NCI-H146 (cell line): ENCODE results near the gene HDAC9.

Experiments used
- DNase-seq: peaks from one replicate; lab custom pipeline; 2025; lab: John Stamatoyannopoulos, UW

Gene HDAC9

GRCh38 chr7:18526368-18526878 lies 30.9 kb downstream of the HDAC9 start:
- no peak for DNase-seq

GRCh38 chr7:18529239-18529638 lies 33.7 kb downstream of the HDAC9 start:
- DNase-seq, result no peak

- DNase-seq, result no peak
Observed at GRCh38 chr7:18530224-18531179, 35.0 kb downstream of the HDAC9 start.

- no peak for DNase-seq
Observed at GRCh38 chr7:18531539-18531938, 36.0 kb downstream of the HDAC9 start.

GRCh38 chr7:18532813-18533212 lies 37.3 kb downstream of the HDAC9 start:
- no peak for DNase-seq

- no peak for DNase-seq
Observed at GRCh38 chr7:18534481-18534880, 38.9 kb downstream of the HDAC9 start.

- no peak for DNase-seq
Observed at GRCh38 chr7:18535810-18536415, 40.4 kb downstream of the HDAC9 start.

GRCh38 chr7:18536486-18536885 lies 40.9 kb downstream of the HDAC9 start:
- DNase-seq, result no peak

- DNase-seq, result no peak
Observed at GRCh38 chr7:18538554-18539250, 43.2 kb downstream of the HDAC9 start.

- DNase-seq, result no peak
Observed at GRCh38 chr7:18540396-18540795, 44.8 kb downstream of the HDAC9 start.

GRCh38 chr7:18541181-18541870 lies 45.8 kb downstream of the HDAC9 start:
- DNase-seq, result no peak

- DNase-seq, result no peak
Observed at GRCh38 chr7:18541871-18542212, 46.3 kb downstream of the HDAC9 start.

- DNase-seq, result no peak
Observed at GRCh38 chr7:18546576-18546975, 51.0 kb downstream of the HDAC9 start.

GRCh38 chr7:18547509-18548187 lies 52.1 kb downstream of the HDAC9 start:
- no peak for DNase-seq

- no peak for DNase-seq
Observed at GRCh38 chr7:18548534-18548933, 53.0 kb downstream of the HDAC9 start.

GRCh38 chr7:18550574-18550973 lies 55.0 kb downstream of the HDAC9 start:
- DNase-seq, result no peak

GRCh38 chr7:18552316-18552916 lies 56.9 kb downstream of the HDAC9 start:
- peak; percentile 15 for DNase-seq

GRCh38 chr7:18552943-18553604 lies 57.5 kb downstream of the HDAC9 start:
- peak; percentile 46 for DNase-seq

GRCh38 chr7:18553605-18554003 lies 58.1 kb downstream of the HDAC9 start:
- DNase-seq, result no peak

GRCh38 chr7:18555120-18555519 lies 59.6 kb downstream of the HDAC9 start:
- DNase-seq, result no peak
